ENCODE data around the gene AHCYL2. TPM values are rescaled to one million over a fixed set of nuclear protein-coding genes. Genes with fewer than 3 reads are reported as not detected.
"Not testable (repeated sequence)": the region's sequence is repeated elsewhere in the genome, so short reads cannot be mapped to it uniquely, and the experiment has no call there.

AHCYL2 gene
- total and polyA plus RNA-seq, 2 of the 8 experiments (the other 6 are each of a cell fraction or from before 2014, with no cell fraction given) = 20.7 to 25.4 TPM

GRCh38 chr7:129471402-129471827 is 246.6 kb downstream of the AHCYL2 start:
- H2BK5ac ChIP-seq (ENCODE audit: low read depth, low read length) = no peak overlapping the region
- TF ChIP-seq TBP (IDR thresholded peaks at IDR 0.05; ENCODE audit: low read depth, low read length) = no peak
- no peak overlapping the region for H3K18ac ChIP-seq (ENCODE audit: extremely low read depth, low read length)
- H3K23ac ChIP-seq (ENCODE audit: insufficient read length) = no peak overlapping the region
- no peaks in the 10 kb centered on the region for H3K23me2 ChIP-seq (ENCODE audit: low read depth, low read length)
- H3K56ac ChIP-seq (replicated peaks; ENCODE audit: insufficient read length, low read depth, low read length) = no peak overlapping the region
- ChIA-PET CTCF (ENCODE audit: partially characterized antibody) (interaction anchor here (0.6 to 7.8 kb wide), 36 partner anchors 10 to 308 kb away, joined by 3 to 87 read pairs (median 4); partner anchors contain the start of genes SMKR1 and STRIP2), POLR2A (ENCODE audit: partially characterized antibody) (interaction anchor here (1.4 kb wide), 1 partner anchor 35 kb away, joined by 3 read pairs; no protein-coding TSS in a partner anchor)
- no peaks in the 10 kb centered on the region for H3K27me3 ChIP-seq (replicated peaks in 1 of 4; ENCODE audit: control insufficient read depth in 3 of 4, extremely low read depth in 1 of 4, insufficient read depth in 3 of 4, low read length in 3 of 4)
- H2BK20ac ChIP-seq (ENCODE audit: low read length) = no peak overlapping the region
- peaks cover 0 to 6% of the 10 kb centered on the region in 2 experiments; a peak in 1 of 4 replicates for H3K9me3 ChIP-seq (ENCODE audit: insufficient read depth in 2 of 2, low read depth in 1 of 2, low read length in 1 of 2)
- H2BK15ac ChIP-seq (ENCODE audit: low read length) = no peak overlapping the region
- FAIRE-seq (no peak), DNase-seq (ENCODE audit: low read depth in 1 of 2, low spot score in 2 of 2) (no peak)
- no peak overlapping the region for H4K91ac ChIP-seq (replicated peaks; ENCODE audit: insufficient read length, low read length)
- peaks cover 0 to 8% (median 6%) of the 10 kb centered on the region in 4 experiments; a peak in 4 of 7 replicates for H3K4me1 ChIP-seq (replicated peaks in 1 of 4; ENCODE audit: control insufficient read depth in 3 of 4, insufficient read depth in 4 of 4, low read length in 3 of 4)
- H3K27ac ChIP-seq (ENCODE audit: low read depth, low read length) = no peak overlapping the region
- no peak overlapping the region for H3K4me2 ChIP-seq (ENCODE audit: insufficient read depth in 1 of 2, low read depth in 2 of 2, low read length in 2 of 2)
- no peak overlapping the region for H2BK120ac ChIP-seq (replicated peaks; ENCODE audit: low read depth, low read length)
- no peaks in the 10 kb centered on the region for H4K20me1 ChIP-seq (replicated peaks in 1 of 2; ENCODE audit: control insufficient read depth in 1 of 2, insufficient read depth in 2 of 2, low read length in 2 of 2)
- H3K4ac ChIP-seq (replicated peaks; ENCODE audit: insufficient read length, low read depth, low read length) = no peak overlapping the region
- no peak overlapping the region for H3K4me3 ChIP-seq (ENCODE audit: extremely low read depth in 1 of 4, insufficient read depth in 2 of 4, low read depth in 3 of 4, low read length in 4 of 4)
- H2AK5ac ChIP-seq (ENCODE audit: low read depth, low read length) = no peak overlapping the region
- H2BK12ac ChIP-seq (ENCODE audit: low read depth, low read length) = no peak overlapping the region
- no peak overlapping the region for H4K8ac ChIP-seq (ENCODE audit: extremely low read depth, insufficient read depth, low read length)
- H2AFZ ChIP-seq (ENCODE audit: low read length) = no peak overlapping the region
- H3K36me3 ChIP-seq (ENCODE audit: control insufficient read depth in 2 of 4, insufficient read depth in 4 of 4, low read length in 3 of 4) = peaks cover 0 to 20% (median 5%) of the 10 kb centered on the region in 4 experiments; a peak in 4 of 8 replicates
- H4K5ac ChIP-seq (ENCODE audit: insufficient read length, low read depth, low read length) = no peak overlapping the region
- no peak overlapping the region for H3K9ac ChIP-seq (replicated peaks in 1 of 4; ENCODE audit: extremely low read depth in 1 of 4, low read depth in 3 of 4, low read length in 3 of 4)
- no peak overlapping the region for H3K14ac ChIP-seq (ENCODE audit: insufficient read length)
- no peaks in the 10 kb centered on the region for H3K79me1 ChIP-seq (ENCODE audit: low read depth, low read length)
- H3K79me2 ChIP-seq (ENCODE audit: control insufficient read depth in 1 of 2, insufficient read depth in 2 of 2, low read length in 2 of 2) = no peaks in the 10 kb centered on the region

- H3K27ac ChIP-seq (ENCODE audit: low read depth, low read length); H3K18ac ChIP-seq (ENCODE audit: extremely low read depth, low read length); H3K56ac ChIP-seq (replicated peaks; ENCODE audit: insufficient read length, low read depth, low read length); H2AK5ac ChIP-seq (ENCODE audit: low read depth, low read length); H3K9me3 ChIP-seq (ENCODE audit: insufficient read depth in 2 of 2, low read depth in 1 of 2, low read length in 1 of 2); H4K20me1 ChIP-seq (replicated peaks in 1 of 2; ENCODE audit: control insufficient read depth in 1 of 2, insufficient read depth in 2 of 2, low read length in 2 of 2); H2BK12ac ChIP-seq (ENCODE audit: low read depth, low read length); H3K79me1 ChIP-seq (ENCODE audit: low read depth, low read length); H2BK120ac ChIP-seq (replicated peaks; ENCODE audit: low read depth, low read length); H3K9ac ChIP-seq (replicated peaks in 1 of 4; ENCODE audit: extremely low read depth in 1 of 4, low read depth in 3 of 4, low read length in 3 of 4); H2AFZ ChIP-seq (ENCODE audit: low read length); H4K5ac ChIP-seq (ENCODE audit: insufficient read length, low read depth, low read length); H2BK5ac ChIP-seq (ENCODE audit: low read depth, low read length); H3K23ac ChIP-seq (ENCODE audit: insufficient read length); FAIRE-seq; DNase-seq (ENCODE audit: low read depth in 1 of 2, low spot score in 2 of 2); H3K79me2 ChIP-seq (ENCODE audit: control insufficient read depth in 1 of 2, insufficient read depth in 2 of 2, low read length in 2 of 2); H3K36me3 ChIP-seq (ENCODE audit: control insufficient read depth in 2 of 4, insufficient read depth in 4 of 4, low read length in 3 of 4); H2BK20ac ChIP-seq (ENCODE audit: low read length); POLR2A ChIA-PET (ENCODE audit: partially characterized antibody); H3K4me3 ChIP-seq (ENCODE audit: extremely low read depth in 1 of 4, insufficient read depth in 2 of 4, low read depth in 3 of 4, low read length in 4 of 4); H3K4me2 ChIP-seq (ENCODE audit: insufficient read depth in 1 of 2, low read depth in 2 of 2, low read length in 2 of 2); H3K4ac ChIP-seq (replicated peaks; ENCODE audit: insufficient read length, low read depth, low read length); CTCF ChIA-PET (ENCODE audit: partially characterized antibody); H3K27me3 ChIP-seq (replicated peaks in 1 of 4; ENCODE audit: control insufficient read depth in 3 of 4, extremely low read depth in 1 of 4, insufficient read depth in 3 of 4, low read length in 3 of 4); H3K23me2 ChIP-seq (ENCODE audit: low read depth, low read length); H3K4me1 ChIP-seq (replicated peaks in 1 of 4; ENCODE audit: control insufficient read depth in 3 of 4, insufficient read depth in 4 of 4, low read length in 3 of 4); H3K14ac ChIP-seq (ENCODE audit: insufficient read length); H4K91ac ChIP-seq (replicated peaks; ENCODE audit: insufficient read length, low read length); H2BK15ac ChIP-seq (ENCODE audit: low read length): not testable (repeated sequence)
- H4K8ac ChIP-seq (ENCODE audit: extremely low read depth, insufficient read depth, low read length) = peak overlapping the region; percentile 14; the same call in 1 of the 2 replicates
- WGBS, 2 experiments (ENCODE audit: extremely low coverage in 1 of 2, insufficient coverage in 1 of 2, insufficient read length in 1 of 2, insufficient replicate concordance in 2 of 2, low coverage in 1 of 2, low lambda C conversion rate in 2 of 2, missing lambda C conversion rate in 1 of 2) = 87% methylated on average over 2 of the region's 27 CpGs; no CpG with 5 or more reads in 1 of the 2 experiments
Observed at GRCh38 chr7:129475931-129476330, 251.1 kb downstream of the AHCYL2 start.
